ENCODE data around the gene POM121L2.

Gene POM121L2

DNA sequence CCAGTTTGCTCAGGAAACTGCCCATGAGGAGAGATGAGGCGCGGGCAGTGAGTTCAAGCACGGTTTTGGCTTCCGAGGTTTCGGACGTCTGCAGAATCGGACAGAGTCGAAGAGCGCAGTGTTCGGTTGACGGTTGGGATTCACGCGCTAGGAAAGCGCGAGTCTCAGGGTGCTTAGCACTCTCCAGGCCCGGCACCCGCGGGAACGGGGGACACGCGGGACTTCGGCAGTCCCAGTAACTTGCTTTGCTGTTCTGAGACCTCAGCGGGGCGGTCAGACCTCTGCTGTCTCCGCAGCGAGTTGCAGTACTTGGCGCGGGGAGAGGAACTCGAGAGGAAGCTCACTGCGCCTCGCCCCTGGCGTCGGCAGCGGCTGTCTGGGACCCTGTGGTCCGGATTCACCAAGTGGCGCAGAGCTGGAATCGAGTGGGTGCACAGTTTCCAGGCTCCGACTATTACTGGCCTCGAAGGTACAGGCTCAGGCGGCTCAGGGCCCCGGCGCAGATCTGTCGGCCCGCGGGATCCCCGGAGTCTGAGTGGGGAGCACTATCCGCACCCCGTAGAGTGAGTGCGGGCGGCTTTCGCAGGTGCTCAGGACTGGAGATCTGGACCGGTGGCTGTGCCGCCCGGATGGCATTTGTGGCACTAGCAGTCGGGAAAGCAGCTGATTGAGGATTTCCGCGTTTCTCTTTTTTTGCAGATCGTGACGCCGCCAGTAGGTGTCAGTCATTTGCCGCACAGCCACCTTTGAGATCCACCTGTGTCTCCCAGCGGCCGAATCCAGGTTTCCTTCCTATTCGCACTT, at the start of gene POM121L2:
Gene POM121L2 (minus strand): TSS at position 128 of the 804 bp plus-strand sequence. CDS start 103 bp downstream, at position 25.
- peak; percentile 49 for DNase-seq

DNA sequence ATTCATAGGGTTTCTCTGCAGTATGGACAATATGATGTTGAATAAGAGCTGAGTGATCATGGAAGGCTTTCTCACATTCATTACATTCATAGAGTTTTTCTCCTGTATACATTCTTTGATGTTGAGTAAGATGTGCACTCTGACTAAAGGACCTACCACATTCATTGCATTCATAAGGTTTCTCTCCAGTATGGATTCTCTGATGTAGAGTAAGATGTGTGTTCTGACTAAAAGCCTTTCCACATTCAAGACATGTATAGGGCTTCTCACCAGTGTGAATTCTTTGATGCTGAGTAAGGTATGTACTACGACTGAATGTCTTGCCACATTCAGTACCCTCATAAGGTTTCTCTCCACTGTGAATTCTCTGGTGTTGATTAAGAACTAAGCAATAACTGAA, 47.2 kb upstream of the POM121L2 start:
- DNase-seq, result no peak

DNA sequence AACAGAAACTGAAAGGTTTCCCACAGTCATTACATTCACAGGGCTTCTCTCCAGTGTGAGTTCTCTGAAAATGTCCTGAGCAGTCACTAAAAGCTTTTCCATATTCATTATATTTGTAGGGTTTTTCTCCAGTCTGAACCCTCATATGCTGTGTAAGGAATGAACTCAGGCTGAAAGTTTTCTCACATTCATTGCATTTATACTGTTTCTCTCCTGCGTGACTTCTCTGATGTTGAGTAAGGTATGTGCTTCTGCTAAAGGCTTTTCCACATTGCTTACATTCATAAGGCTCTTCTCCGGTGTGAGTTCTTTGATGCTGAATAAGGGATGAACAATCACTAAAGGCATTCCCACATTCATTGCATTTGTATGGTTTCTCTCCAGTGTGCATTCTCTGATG, 46.7 kb upstream of the POM121L2 start:
- DNase-seq, result no peak

DNA sequence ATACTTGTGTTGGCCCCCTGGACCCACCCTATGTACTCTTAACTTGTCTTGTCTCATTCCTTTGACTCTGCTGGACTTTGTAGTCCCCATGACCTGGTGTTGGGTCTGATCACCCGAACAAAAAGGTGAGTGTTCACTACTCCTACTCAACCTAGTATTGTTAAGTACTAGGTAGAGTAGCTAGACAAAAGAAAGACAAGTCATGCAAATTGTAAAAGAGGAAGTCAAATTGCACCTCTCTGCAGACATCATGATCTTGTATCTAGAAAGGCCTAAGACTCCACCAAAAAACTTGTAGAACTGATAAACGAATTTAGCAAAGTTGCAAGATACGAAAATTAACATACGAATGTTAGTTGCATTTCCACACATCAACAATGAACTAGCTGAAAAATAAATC, 40.8 kb upstream of the POM121L2 start:
- DNase-seq, result no peak

DNA sequence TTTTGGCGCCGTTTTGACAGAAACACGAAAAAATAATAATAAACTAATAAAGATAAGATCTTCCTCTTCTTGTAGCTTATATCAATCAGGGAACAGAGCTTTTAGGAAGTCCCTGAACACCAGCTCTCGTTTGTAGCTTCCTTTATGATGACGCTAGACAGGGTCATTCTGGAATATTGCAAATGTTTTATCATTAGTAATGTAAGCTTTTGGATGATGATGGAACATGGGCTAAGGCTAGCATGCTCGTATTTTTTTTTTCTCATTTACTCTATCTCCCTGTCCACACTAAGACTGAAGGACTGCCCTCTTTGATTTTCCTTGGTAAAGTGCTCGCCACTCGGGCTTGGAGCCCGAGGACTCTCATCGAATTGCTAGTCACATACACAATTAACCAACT, 22.1 kb upstream of the POM121L2 start:
- DNase-seq, result no peak

DNA sequence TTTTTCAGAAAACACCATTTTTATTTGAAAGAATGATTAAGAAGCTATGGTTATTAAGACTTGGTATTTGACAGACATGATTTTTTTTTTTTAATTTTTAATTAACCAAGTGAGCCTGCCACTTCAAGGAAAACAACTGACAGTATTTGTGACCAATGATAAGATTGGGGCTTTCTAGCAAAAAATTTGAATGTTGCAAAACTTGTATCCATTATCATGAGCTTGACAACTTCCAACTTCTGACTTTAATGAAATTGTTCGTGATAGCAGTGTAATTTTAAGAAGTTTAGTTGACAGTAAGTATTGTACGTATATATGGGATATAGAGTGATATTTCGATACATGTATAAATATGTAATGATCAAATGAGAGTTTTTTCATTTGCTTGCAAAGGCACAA, 21.6 kb upstream of the POM121L2 start:
- no peak for DNase-seq

DNA sequence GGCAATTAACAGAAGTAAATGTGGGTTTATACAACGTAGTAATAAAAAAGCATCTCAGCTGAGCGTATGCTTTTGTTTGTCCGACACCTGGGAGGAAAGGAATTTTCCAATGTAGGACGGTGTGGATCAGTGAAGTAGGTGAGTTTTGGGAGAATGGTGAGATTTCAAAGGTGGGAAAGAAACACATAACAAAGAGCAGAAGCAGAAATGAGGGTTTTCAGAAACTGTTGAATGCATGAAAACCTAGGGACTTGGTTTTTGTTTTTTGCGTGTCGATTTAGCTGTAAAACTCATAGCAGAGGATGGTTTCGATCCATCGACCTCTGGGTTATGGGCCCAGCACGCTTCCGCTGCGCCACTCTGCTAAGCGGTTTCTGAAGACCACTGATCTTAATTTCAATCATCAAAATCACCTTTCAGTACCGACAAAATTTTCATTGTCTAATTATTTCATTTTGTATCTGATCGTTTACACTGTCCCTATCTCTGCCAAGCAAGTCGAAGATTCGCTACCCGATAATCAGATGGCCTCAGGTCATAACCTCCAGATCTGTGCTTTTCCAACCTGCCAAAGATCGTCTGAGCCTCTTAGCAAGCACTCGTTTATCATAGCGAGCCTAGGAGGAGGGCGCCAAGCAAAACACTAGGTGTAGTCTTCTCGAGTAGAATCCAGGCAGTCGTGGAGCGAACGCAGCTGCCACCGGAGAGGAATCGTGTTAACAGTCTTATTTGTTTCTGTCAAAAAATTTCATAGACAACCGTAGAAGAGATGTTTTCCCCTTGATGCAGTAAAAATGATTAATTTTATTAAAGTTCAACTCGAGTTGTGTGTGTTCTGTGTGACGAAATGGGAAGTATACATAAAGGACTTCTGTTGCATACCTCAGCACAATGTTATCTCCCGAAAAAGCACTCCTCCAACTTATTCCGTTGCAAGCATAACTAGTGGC, 20.9 kb upstream of the POM121L2 start:
- DNase-seq, result no peak

DNA sequence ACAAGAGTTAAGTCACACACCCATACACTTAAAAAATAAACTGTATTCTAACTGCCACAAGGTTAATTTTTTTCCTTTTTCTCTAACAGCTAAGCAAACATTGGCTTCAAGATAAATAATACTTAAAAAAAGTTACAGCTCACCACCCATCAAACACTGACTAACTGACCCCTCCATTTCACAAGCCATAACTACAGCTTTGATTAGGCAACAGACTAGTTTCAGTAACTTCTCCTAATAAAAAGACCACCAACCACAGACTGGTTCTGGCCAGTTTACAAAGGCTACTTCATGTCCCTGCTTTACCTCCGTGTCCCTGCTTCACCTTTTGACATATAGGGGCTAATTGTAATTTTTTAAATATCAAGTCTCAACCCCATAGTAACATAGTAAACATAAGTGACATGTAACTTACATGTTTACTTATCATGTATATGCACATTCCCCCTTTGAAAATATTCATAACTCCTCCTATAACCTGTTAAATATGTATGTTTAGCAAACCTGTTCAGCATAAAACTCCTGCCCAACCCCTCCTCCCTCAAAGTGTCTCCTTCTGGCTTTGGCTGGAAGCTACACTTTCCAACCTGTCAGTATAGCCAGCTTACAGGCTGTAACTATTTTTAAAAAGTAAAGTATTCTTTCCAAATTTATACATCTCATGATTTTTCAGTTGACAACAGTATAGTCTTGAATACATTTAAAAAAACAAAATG, 15.1 kb upstream of the POM121L2 start:
- DNase-seq, result no peak

DNA sequence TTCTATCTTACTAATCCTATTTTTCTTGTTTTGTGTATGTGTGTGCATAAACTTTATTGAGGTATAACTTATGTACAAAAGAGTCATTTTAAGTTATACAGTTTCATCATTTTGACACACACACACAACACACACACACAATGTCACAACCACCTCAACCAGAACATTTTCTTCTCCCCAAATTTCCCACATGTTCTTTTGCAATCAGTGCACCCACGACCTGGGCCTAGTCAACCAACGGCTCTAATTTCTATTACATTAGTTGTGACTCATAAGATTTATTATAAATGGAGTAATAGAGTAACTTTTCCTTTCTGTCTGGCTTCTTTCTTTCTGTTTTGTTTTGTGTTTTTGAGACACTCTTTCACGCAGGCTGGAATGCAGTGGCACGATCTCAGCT, 9.8 kb upstream of the POM121L2 start:
- DNase-seq, result no peak

DNA sequence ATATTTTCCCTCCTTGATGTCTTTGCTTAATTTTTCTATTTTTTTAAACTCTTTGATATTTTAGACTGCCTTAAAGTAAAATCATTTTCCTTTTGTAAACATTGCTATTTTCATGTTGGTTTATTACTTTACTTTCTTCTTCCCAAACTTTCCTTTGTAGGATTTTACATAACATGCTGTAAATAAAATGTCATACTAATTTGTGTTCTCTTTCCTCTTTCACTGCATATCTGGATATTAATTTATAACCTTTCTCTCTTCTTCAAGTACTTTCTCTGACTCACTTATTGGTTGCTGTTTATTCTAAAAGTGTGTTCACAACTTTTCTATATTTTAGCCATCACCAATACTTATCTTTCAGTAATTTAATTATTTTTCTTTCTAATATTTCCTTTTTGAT, 9.3 kb upstream of the POM121L2 start:
- no peak for DNase-seq

DNA sequence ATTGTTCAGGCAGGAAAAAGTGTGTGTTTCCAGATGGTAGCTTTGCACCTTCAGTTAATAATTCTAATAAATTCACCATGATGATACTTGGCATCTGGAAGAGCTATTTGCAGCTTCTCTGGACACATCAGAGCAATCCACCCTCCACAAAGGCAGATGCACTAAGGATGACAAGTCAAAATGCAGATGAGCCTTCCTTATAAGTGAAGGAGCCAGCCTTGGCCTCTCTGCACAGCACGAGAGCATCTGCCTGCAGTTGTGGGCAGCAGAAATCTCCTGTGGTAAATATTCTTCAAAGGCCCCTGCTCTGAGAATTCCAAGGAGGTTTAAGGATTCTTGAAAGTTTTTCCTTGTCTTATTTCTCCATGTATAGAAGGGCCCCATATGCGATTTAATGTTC, 6.9 kb upstream of the POM121L2 start:
- DNase-seq, result no peak

DNA sequence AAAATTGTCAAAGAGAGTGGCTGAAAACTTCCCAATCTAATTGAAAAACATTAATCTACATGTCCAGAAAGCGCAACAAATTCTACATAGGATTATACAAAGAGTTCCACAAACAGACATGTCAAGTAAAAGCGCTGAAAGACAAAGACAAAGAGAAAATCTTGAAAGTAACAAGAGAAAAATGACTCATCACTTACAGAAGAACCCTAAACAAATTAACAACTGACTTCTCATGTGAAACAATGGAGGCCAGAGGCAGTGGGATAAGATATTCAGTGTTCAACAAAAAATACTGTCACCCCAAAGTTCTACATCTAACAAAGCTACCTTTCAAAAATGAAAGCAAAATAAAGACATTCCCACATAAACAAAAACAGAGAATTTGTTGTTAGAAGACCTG, 2.0 kb upstream of the POM121L2 start:
- DNase-seq, result no peak

DNA sequence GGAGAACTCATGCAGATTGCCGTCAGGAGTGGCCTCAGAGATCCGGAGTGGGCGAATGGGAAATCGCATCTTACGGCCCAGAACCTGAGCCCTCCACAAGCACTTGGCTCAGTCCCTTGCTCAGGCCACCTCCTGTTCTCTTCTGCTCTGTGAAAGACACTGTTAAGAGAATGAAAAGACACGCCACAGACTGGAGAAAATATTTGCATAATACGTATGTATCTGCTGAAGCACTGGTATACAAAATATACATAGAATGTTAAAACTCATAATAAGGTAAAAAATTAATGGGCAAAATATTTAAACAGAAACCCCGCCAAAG, 838 bp upstream of the POM121L2 start:
- DNase-seq, result no peak

DNA sequence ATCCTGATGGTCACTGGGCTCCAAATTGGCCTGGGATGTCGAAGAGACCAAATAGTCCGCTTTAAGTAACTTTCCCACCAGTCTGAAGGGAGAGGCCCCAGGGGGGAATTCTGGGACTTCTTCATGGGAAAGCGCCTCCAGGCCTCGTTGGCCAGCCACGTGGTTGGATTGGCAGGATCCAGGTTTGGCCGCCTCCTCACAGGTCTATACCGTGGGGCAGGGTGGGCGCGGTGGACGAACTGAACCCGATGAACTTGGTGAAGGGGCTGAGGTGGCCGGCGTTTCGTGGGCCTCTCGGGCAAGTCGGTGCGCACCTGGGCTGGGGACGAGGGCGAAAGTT, 297 bp downstream of the POM121L2 start:
- DNase-seq, result no peak

DNA sequence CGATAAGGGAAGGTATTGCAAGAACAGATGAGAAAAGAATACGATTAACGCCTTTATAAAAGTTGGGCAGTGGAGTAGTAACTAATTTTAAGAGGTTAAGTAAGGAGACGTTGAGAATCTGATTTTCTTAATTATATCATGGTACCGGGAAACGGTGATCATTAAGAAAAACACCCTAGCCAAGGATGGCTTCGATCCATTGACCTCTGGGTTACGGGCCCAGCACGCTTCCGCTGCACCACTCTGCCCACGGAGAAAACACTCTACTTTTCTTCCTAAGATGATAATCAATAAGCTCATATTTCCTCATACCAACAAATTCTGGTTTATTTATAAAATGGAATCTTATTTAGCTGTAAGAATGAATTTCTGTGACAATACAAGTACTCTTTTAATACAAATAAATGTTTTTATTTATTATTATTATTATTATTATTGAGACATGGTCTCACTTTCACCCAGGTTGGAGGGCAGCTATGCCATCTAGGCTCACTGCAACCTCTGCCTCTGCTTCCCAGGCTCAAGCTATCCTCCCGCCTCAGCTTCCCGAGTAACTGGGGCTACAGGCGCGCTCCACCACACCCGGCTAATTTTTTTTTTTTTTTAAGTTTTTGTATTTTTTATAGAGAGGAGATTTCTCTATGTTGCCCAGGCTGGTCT, 8.3 kb downstream of the POM121L2 start:
- no peak for DNase-seq

DNA sequence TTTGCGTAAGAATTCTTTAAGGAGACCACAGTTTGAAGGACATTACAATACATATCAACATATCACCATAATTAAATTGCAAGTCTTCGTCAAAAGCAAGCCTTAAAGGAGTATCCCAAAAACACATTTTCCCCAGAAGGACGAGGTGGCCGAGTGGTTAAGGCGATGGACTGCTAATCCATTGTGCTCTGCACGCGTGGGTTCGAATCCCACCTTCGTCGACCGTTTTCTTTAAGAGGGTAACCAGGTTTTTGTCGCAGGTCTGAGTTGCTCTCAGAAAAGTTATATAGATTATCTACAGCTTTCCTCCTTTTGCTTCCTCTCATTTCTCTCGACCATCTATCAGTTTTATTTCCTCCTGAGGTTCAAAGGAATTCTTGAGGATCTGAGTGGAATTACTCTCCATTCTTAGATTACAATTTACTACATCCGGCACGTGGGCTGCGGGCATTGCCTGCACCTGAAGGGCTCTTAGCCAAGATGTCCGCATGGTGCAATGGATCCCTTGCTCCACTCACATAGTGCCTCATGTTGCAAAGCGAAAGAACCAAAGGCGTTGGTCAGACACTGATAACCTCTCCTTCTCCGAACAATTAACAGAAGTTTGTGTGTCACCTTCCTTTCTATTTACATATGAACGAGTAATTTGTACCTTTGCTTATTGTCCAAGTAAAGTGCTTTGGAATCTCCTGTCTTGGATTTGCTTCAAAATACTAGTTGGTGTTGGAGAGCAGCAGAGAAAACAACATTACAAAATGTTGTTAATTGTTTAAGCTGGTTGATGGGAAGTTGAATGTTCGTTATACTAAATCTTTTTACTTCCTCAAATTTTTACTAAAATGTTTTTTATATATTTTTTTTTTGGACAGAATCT, 14.0 kb downstream of the POM121L2 start:
- no peak for DNase-seq

DNA sequence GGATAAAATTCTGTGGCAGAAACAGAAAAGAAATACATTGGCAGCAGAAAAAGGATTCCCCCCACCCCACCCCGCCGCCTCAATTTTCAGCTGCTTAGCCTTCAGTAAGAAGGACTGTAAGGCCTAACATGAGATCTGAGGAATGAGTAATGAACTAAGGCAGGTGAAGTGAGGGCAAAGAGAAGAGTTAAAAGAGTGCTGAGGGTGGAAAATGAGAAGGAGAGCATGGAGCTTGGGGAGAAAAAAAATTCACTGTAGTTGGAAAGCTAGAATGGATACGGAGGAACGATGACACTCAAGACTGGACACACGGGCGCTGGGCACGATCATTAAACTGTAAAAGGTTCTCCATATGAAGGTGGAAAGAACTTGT, 14.6 kb downstream of the POM121L2 start:
- no peak for DNase-seq

DNA sequence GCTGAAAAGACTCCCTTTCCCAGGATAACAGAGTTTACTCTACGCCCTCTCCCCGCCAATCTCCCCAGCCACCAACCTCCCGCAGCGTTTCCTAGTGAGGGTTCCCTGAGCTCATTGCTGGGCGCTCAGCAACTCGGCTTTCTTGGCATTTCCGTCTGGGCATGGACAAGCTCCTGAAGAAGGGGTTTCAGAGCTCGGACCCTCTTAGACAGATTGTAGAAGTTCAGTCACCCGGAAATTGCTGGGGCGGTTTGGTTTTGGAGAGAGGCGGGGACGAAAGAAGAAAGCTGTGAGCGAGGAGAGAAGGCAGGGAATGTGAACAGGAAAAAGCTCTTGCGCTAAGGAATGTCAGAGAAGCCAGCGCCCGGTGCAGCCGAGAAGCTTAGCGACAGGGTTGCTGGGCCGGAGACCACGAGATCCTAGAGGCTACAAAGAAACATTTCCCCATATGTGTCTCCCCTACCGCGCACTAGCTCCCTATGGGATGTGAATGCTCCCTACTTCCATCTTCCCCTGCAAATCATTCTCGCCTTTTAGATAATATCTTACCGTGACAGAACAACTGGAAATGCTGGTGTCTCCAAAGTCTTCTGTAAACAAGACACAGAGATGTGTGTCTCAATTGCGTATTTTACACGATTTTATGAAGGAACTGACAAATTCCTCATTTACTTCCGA, 15.8 kb downstream of the POM121L2 start:
- DNase-seq, result no peak

DNA sequence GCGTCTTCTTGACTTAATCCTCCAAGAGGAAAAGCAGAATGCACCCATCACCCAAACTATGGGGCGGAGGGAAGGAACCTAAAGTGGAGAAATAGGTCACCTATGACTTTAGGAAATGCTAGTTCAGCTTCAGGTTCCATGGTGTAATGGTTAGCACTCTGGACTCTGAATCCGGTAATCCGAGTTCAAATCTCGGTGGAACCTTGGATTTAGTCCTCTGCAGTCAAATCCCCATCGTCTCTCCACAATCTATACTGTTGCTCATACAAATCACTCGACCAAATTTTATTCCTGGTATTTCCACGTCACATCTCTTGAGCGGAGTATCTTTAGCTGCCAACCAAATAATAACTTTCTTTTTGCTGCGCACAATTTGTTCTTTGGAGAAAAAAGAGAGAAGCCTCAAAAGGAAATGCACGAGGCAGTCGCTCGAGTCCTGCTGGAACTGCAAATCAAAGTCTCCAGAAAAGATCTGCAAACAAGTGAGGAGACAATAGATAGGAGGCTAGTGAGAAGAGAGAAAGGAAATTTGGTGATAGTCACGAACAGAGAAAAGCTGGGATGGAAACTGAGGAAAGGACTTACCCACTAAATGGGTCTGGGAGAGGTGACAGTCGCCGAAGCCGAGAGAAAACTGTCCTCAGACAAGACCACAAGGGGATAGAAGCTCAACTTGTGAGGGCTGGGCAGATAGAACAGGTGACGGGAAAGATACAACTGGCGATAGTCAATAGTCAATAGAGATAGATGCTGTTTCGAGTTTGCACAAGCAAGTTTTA, 16.6 kb downstream of the POM121L2 start:
- peak; percentile 56 for DNase-seq

DNA sequence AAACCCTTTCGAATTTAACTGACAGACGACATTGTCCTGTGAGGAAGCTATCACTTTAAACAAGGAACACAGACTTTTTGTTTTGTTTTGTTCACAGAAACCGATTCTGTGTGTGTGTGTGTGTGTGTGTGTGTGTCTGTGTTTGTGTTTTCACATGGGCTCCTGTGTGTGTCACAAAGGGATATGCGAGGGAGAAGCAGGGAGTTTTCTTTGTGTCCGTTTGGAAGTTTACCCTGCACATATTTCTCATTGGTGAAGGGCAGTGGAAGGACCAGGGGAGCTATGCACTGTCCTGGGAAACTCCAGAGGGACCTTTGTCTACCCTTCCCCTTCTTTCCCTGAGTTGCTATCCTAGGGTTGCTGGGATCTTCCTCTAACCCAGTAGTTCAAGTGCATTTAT, 17.7 kb downstream of the POM121L2 start:
- no peak for DNase-seq

Data from DMS153 (cell line).